SK-N-SH (cell line): ENCODE results near the gene DLG2. TPM values are rescaled to one million over a fixed set of nuclear protein-coding genes. Genes with fewer than 3 reads are reported as not detected.
A peak's percentile ranks its signal among the peaks of the same experiment; 100 is the strongest.

Experiments
- CTCF ChIA-PET: fragments of 300-600, 350-600 bp; formaldehyde crosslinking; extraction: SDS; loops from one replicate; lab custom pipeline; 2021; lab: Yijun Ruan, JAX
- POLR2A ChIA-PET: fragments of 350-600 bp; sonication (Branson Sonifier 250); formaldehyde crosslinking; extraction: SDS; loops from one replicate; lab custom pipeline; 2020; ENCODE audit warnings: antibody characterized with exemption, inconsistent platforms; lab: Yijun Ruan, JAX
- DNase-seq: peaks from one replicate; pipeline ENCODE4 v3.0.0; 2012
- H2AFZ ChIP-seq: fragments of 200-600 bp; sonication (generic); 2 replicates; pipeline ENCODE4 v1.8.1; 2016; ENCODE audit warnings: antibody characterized with exemption, mild to moderate bottlenecking, low read depth
- H3F3A ChIP-seq: fragments of 200-600 bp; sonication (generic); replicated peaks from 2 replicates; pipeline ENCODE3; 2016; ENCODE audit warnings: antibody characterized with exemption, mild to moderate bottlenecking; ENCODE audit not compliant: insufficient read depth
- H3K27ac ChIP-seq, 2 experiments: fragments of 200-500 bp in 1 of 2; fragments of 200-600 bp in 1 of 2; sonication (Bioruptor generic) in 1 of 2; sonication (generic), shearing (Covaris generic) in 1 of 2; 2 replicates each; pipeline versions ENCODE4 v1.5.1 to v1.6.1; 2014 to 2016; ENCODE audit warnings: low read depth in 2 of 2, inconsistent platforms in 1 of 2, low read length in 1 of 2, mild to moderate bottlenecking in 1 of 2, mixed read lengths in 1 of 2
- H3K27me3 ChIP-seq: fragments of 200-600 bp; sonication (generic), shearing (Covaris generic); 2 replicates; pipeline ENCODE4 v1.6.1; 2016; ENCODE audit warnings: mixed run types; ENCODE audit not compliant: insufficient read depth
- H3K36me3 ChIP-seq, 2 experiments: fragments of 200-500 bp in 1 of 2; fragments of 200-600 bp in 1 of 2; sonication (Bioruptor generic) in 1 of 2; sonication (generic) in 1 of 2; replicated peaks in 1 of 2; 2 replicates each; pipeline versions ENCODE3 to v1.5.1; 2014 to 2016; ENCODE audit warnings: low read length in 1 of 2, mild to moderate bottlenecking in 1 of 2; ENCODE audit not compliant: insufficient read depth in 2 of 2, control insufficient read depth in 1 of 2
- H3K4me1 ChIP-seq, 2 experiments: fragments of 200-500 bp in 1 of 2; fragments of 200-600 bp in 1 of 2; sonication (Bioruptor generic) in 1 of 2; sonication (generic), shearing (Covaris generic) in 1 of 2; 2 replicates each; pipeline versions ENCODE4 v1.5.1 to v1.6.1; 2014 to 2016; ENCODE audit warnings: low read depth in 1 of 2, low read length in 1 of 2, mixed run types in 1 of 2; ENCODE audit not compliant: insufficient read depth in 2 of 2, control insufficient read depth in 1 of 2
- H3K4me2 ChIP-seq: fragments of 200-600 bp; sonication (generic), shearing (Covaris generic); 2 replicates; pipeline ENCODE4 v1.6.1; 2017; ENCODE audit warnings: mixed run types
- H3K4me3 ChIP-seq, 2 experiments: fragments of 200-500 bp in 1 of 2; fragments of 200-600 bp in 1 of 2; sonication (Bioruptor generic) in 1 of 2; sonication (generic), shearing (Covaris generic) in 1 of 2; 2 replicates each; pipeline versions ENCODE4 v1.5.1 to v1.8.1; 2014 to 2016; ENCODE audit warnings: low read depth in 2 of 2, inconsistent platforms in 1 of 2, low read length in 1 of 2, mild to moderate bottlenecking in 1 of 2, mixed read lengths in 1 of 2, moderate library complexity in 1 of 2
- H3K79me2 ChIP-seq: fragments of 200-600 bp; sonication (generic); 2 replicates; pipeline ENCODE4 v1.8.1; 2017; ENCODE audit warnings: mild to moderate bottlenecking; ENCODE audit not compliant: insufficient read depth
- H3K9ac ChIP-seq: fragments of 200-600 bp; sonication (generic); 2 replicates; pipeline ENCODE4 v1.6.1; 2017; ENCODE audit warnings: mixed run types
- H3K9me2 ChIP-seq: fragments of 200-600 bp; sonication (generic); 2 replicates; pipeline ENCODE4 v1.6.1; 2017; ENCODE audit warnings: mixed run types
- H3K9me3 ChIP-seq: fragments of 200-600 bp; sonication (generic); 2 replicates; pipeline ENCODE4 v1.6.1; 2017; ENCODE audit warnings: mixed run types, mild to moderate bottlenecking, moderate library complexity
- H4K20me1 ChIP-seq: fragments of 200-600 bp; sonication (generic); 2 replicates; pipeline ENCODE4 v1.6.1; 2017; ENCODE audit warnings: mild to moderate bottlenecking, mixed run types; ENCODE audit not compliant: insufficient read depth
- EP300 ChIP-seq, 2 experiments: IDR thresholded peaks; 2 replicates each; pipeline versions ENCODE4 v1.4.0 to v1.6.1; 2012; ENCODE audit warnings: borderline replicate concordance in 1 of 2, low read depth in 1 of 2, low read length in 1 of 2
- FOSL2 ChIP-seq: IDR thresholded peaks from 2 replicates; pipeline ENCODE4 v1.4.0; 2012; ENCODE audit warnings: low read depth, mild to moderate bottlenecking, moderate library complexity, borderline replicate concordance
- FOXJ3 ChIP-seq: sonication (generic); formaldehyde crosslinking; IDR thresholded peaks from 2 replicates; pipeline ENCODE4 v1.5.1; 2020; ENCODE audit warnings: mild to moderate bottlenecking, missing genetic modification reagents
- GATA2 ChIP-seq: sonication (generic); formaldehyde crosslinking; IDR thresholded peaks from 2 replicates; pipeline ENCODE4 v1.5.0; 2020; ENCODE audit warnings: mild to moderate bottlenecking, missing genetic modification reagents
- JUND ChIP-seq: IDR thresholded peaks from 2 replicates; pipeline ENCODE4 v1.4.0; 2012
- MXI1 ChIP-seq: IDR thresholded peaks from 2 replicates; pipeline ENCODE4 v1.6.1; 2012; ENCODE audit warnings: mild to moderate bottlenecking, low read depth, low read length, improper control_type of control experiment
- NFIC ChIP-seq: IDR thresholded peaks from 2 replicates; pipeline ENCODE4 v1.4.0; 2012; ENCODE audit warnings: borderline replicate concordance
- NRF1 ChIP-seq: IDR thresholded peaks from 2 replicates; pipeline ENCODE4 v1.6.1; 2012; ENCODE audit warnings: low read depth, mild to moderate bottlenecking, low read length
- POLR2AphosphoS5 ChIP-seq: IDR thresholded peaks from 2 replicates; pipeline ENCODE4 v1.6.1; 2012; ENCODE audit warnings: low read depth, low read length
- RAD21 ChIP-seq: IDR thresholded peaks from 2 replicates; pipeline ENCODE4 v1.6.1; 2012; ENCODE audit warnings: mild to moderate bottlenecking, low read length
- RCOR1 ChIP-seq: fragments of 150-350 bp; IDR thresholded peaks from 2 replicates; pipeline ENCODE4 v1.6.1; 2017; ENCODE audit warnings: antibody characterized with exemption, low read length
- RFX5 ChIP-seq: IDR thresholded peaks from 2 replicates; pipeline ENCODE4 v1.6.1; 2012; ENCODE audit warnings: mild to moderate bottlenecking, improper control_type of control experiment, low read length
- RXRA ChIP-seq: IDR thresholded peaks from 2 replicates; pipeline ENCODE4 v1.4.0; 2012; ENCODE audit warnings: low read depth, mild to moderate bottlenecking, borderline replicate concordance
- SIN3A ChIP-seq: IDR thresholded peaks from 2 replicates; pipeline ENCODE4 v1.6.1; 2012; ENCODE audit warnings: low read depth, mild to moderate bottlenecking, low read length, moderate library complexity, borderline replicate concordance
- SMC3 ChIP-seq: IDR thresholded peaks from 2 replicates; pipeline ENCODE4 v1.6.1; 2012; ENCODE audit warnings: low read depth, low read length, improper control_type of control experiment
- TEAD4 ChIP-seq: IDR thresholded peaks from 2 replicates; pipeline ENCODE4 v1.4.0; 2012; ENCODE audit warnings: mild to moderate bottlenecking, borderline replicate concordance; ENCODE audit not compliant: insufficient read depth
- USF2 ChIP-seq: fragments of 150-350 bp; IDR thresholded peaks from 2 replicates; pipeline ENCODE4 v1.6.1; 2017; ENCODE audit warnings: antibody characterized with exemption, low read length, low read depth, borderline replicate concordance
- YY1 ChIP-seq: IDR thresholded peaks from 2 replicates; pipeline ENCODE4 v1.4.0; 2012; ENCODE audit warnings: low read depth, mild to moderate bottlenecking
- WGBS: methylation state at CpG from one replicate; pipeline ENCODE4 v1.1.6; 2017; ENCODE audit warnings: low lambda C conversion rate; 5-methylcytosine and 5-hydroxymethylcytosine counted together
- polyA plus RNA-seq, 3 experiments: library from polyadenylated mRNA; depleted of rRNA; stranded (reverse); fragments of >200 nt; gene quantifications; 2 replicates each; pipeline ENCODE4 v1.2.3, GENCODE V29; 2012
- TF ChIP-seq, protein P1 (sequence below): IDR thresholded peaks from 2 replicates; pipeline ENCODE4 v1.4.0; 2012; ENCODE audit warnings: low read depth, borderline replicate concordance
- TF ChIP-seq, protein P2 (sequence below): IDR thresholded peaks from 2 replicates; pipeline ENCODE4 v1.6.1; 2012; ENCODE audit warnings: mild to moderate bottlenecking, low read depth, low read length, moderate library complexity

The DLG2 gene
- polyA plus RNA-seq, 1 of the 3 experiments (the other 2 are of a cell fraction), result 0.21 TPM

DNA sequence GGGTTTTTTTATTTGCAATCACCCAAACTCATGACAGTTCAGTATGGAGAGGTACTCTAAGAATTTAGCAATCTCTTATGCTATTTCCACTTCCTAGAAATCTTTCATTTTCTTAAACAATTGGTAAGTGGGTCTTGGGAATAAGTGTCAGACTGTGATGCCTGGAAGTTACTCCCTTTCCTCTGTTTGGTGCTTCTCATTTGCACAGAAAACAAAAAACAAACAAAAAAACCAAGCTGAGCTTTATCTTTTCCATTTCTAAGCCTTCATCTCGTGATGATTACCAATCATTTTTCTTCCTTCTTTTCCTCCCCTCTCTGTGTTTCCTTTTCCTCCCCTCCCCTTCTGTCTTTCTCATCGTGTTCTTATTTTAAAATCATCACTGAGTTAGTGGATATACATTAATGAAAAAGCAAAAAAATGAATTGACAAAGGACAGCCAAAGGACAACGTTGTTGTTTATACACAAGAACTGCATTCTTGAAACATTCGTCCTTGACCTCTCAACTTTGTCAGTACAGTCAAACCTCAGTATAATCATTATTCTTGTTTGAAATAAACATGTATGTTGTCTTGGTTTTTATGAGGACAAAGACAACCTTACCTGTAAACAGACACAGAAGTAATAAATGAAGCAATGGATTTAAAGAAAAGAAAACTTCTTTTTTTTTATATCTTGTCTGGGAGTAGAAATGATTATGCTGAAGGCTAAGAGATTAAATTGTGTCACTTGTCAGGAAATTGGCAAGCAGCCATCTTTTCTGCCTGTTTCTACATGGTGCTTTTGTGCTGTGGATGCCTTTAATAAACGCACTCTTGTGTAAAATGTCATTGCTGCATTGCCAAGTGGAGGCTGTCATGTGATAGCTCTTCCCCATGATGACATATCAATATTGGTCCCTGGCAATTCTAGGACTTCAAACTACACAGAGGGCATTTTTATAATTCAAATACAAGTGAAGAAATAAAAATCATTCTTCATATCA lies 1537.8 kb downstream of the DLG2 start:
- H3K79me2 ChIP-seq, result no peaks in the 10 kb centered on the region
- no peaks in the 10 kb centered on the region for H3K27me3 ChIP-seq
- CTCF ChIA-PET, result interaction anchor here (0.9 kb wide), 1 partner anchor 11 kb away, joined by 3 read pairs; no protein-coding TSS in a partner anchor
- POLR2A ChIA-PET, result no interaction called here
- H4K20me1 ChIP-seq, result no peaks in the 10 kb centered on the region
- no peak overlapping the region; a peak in 1 of 4 replicates for H3K27ac ChIP-seq
- peaks cover 0 to 9% of the 10 kb centered on the region in 2 experiments; a peak in 2 of 4 replicates for H3K4me1 ChIP-seq
- no peak overlapping the region for H3K4me2 ChIP-seq
- no peaks in the 10 kb centered on the region for H3K9me3 ChIP-seq
- peak; percentile 36 for DNase-seq
- no peak overlapping the region for H2AFZ ChIP-seq
- no peaks in the 10 kb centered on the region for H3K36me3 ChIP-seq
- TF ChIP-seq POLR2AphosphoS5 (no peak), RAD21 (no peak), JUND (no peak), RCOR1 (peak; percentile 60; the same call in 1 of the 2 replicates), MXI1 (peak; percentile 42; the same call in 1 of the 2 replicates), NFIC (no peak), USF2 (no peak), EP300 (IDR thresholded peaks at IDR 0.05; ENCODE audit: borderline replicate concordance in 1 of 2, low read depth in 1 of 2, low read length in 1 of 2) (peak in 1 of 2 experiments; percentile 36; a peak in 1 of 4 replicates), RXRA (no peak), FOSL2 (no peak), RFX5 (no peak), NRF1 (no peak), YY1 (no peak), FOXJ3 (CRISPR knock-in tag) (no peak)
- TF ChIP-seq, protein P1, sequence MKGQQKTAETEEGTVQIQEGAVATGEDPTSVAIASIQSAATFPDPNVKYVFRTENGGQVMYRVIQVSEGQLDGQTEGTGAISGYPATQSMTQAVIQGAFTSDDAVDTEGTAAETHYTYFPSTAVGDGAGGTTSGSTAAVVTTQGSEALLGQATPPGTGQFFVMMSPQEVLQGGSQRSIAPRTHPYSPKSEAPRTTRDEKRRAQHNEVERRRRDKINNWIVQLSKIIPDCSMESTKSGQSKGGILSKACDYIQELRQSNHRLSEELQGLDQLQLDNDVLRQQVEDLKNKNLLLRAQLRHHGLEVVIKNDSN, result no peak
- TF ChIP-seq, all 33 proteins: peak for 3
- Histone ChIP-seq H3K9me2 (no peaks in the 10 kb centered on the region), H3F3A (peaks cover 3% of the 10 kb centered on the region), H3K9ac (no peak overlapping the region), H3K4me3 (no peak overlapping the region)
- WGBS, result 23% methylated on average over 5 of the region's 5 CpGs

GRCh38 chr11:84071851-84072250 lies 1555.3 kb downstream of the DLG2 start:
- H3K9me2 ChIP-seq, result no peaks in the 10 kb centered on the region
- H3K79me2 ChIP-seq, result no peaks in the 10 kb centered on the region
- no peaks in the 10 kb centered on the region for H3K27me3 ChIP-seq
- H3K4me1 ChIP-seq, result no peaks in the 10 kb centered on the region
- CTCF ChIA-PET, result interaction anchor here (1.1 kb wide), 1 partner anchor 235 kb away, joined by 4 read pairs; no protein-coding TSS in a partner anchor
- POLR2A ChIA-PET, result no interaction called here
- no peaks in the 10 kb centered on the region for H3K36me3 ChIP-seq
- H3K4me2 ChIP-seq, result no peak overlapping the region
- no peak overlapping the region for H3K9ac ChIP-seq
- no peak for DNase-seq
- no peaks in the 10 kb centered on the region for H3K9me3 ChIP-seq
- no peak for TF ChIP-seq TEAD4
- TF ChIP-seq, protein P2, sequence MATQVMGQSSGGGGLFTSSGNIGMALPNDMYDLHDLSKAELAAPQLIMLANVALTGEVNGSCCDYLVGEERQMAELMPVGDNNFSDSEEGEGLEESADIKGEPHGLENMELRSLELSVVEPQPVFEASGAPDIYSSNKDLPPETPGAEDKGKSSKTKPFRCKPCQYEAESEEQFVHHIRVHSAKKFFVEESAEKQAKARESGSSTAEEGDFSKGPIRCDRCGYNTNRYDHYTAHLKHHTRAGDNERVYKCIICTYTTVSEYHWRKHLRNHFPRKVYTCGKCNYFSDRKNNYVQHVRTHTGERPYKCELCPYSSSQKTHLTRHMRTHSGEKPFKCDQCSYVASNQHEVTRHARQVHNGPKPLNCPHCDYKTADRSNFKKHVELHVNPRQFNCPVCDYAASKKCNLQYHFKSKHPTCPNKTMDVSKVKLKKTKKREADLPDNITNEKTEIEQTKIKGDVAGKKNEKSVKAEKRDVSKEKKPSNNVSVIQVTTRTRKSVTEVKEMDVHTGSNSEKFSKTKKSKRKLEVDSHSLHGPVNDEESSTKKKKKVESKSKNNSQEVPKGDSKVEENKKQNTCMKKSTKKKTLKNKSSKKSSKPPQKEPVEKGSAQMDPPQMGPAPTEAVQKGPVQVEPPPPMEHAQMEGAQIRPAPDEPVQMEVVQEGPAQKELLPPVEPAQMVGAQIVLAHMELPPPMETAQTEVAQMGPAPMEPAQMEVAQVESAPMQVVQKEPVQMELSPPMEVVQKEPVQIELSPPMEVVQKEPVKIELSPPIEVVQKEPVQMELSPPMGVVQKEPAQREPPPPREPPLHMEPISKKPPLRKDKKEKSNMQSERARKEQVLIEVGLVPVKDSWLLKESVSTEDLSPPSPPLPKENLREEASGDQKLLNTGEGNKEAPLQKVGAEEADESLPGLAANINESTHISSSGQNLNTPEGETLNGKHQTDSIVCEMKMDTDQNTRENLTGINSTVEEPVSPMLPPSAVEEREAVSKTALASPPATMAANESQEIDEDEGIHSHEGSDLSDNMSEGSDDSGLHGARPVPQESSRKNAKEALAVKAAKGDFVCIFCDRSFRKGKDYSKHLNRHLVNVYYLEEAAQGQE, result no peak
- no peak for TF ChIP-seq SMC3
- TF ChIP-seq EP300 (IDR thresholded peaks at IDR 0.05; ENCODE audit: borderline replicate concordance in 1 of 2, low read depth in 1 of 2, low read length in 1 of 2), result no peak
- no peak for TF ChIP-seq GATA2 (CRISPR knock-in tag)
- TF ChIP-seq SIN3A, result no peak
- TF ChIP-seq, protein P1, result no peak
- TF ChIP-seq, all 33 proteins: peak for 0
- H3F3A ChIP-seq, result no peaks in the 10 kb centered on the region
- no peaks in the 10 kb centered on the region for H4K20me1 ChIP-seq
- WGBS, result 36% methylated on average over 2 of the region's 2 CpGs
- no peak overlapping the region for H3K4me3 ChIP-seq
- H3K27ac ChIP-seq, result no peak overlapping the region
- no peak overlapping the region for H2AFZ ChIP-seq
